ENCODE results near the gene ZFAND3. TPM values are rescaled to one million over a fixed set of nuclear protein-coding genes. Genes with fewer than 3 reads are reported as not detected.

ZFAND3 gene
- total RNA-seq, 1 donor from 2014 or later, result 66.9 TPM

- Mint-ChIP-seq H3K4me1 (ENCODE audit: unreplicated experiment) (peaks cover 22% of the 10 kb centered on the region), H3K27me3 (no peaks in the 10 kb centered on the region), H3K4me3 (no peak overlapping the region), H3K27ac (no peak overlapping the region), H3K9me3 (no peaks in the 10 kb centered on the region), H3K36me3 (peaks cover 27% of the 10 kb centered on the region)
- DNase-seq (ENCODE audit: extremely low spot score, unreplicated experiment), result no peak
- TF ChIP-seq CTCF (conservative IDR thresholded peaks at IDR 0.05), result no peak
Measured at GRCh38 chr6:37831457-37831856, 11.9 kb downstream of the ZFAND3 start.

- Mint-ChIP-seq H3K4me3 (no peak overlapping the region), H3K4me1 (ENCODE audit: unreplicated experiment) (peaks cover 11% of the 10 kb centered on the region), H3K9me3 (no peaks in the 10 kb centered on the region), H3K27ac (no peak overlapping the region), H3K36me3 (peaks cover 44% of the 10 kb centered on the region), H3K27me3 (no peaks in the 10 kb centered on the region)
- no peak for DNase-seq (ENCODE audit: extremely low spot score, unreplicated experiment)
- no peak for TF ChIP-seq CTCF (conservative IDR thresholded peaks at IDR 0.05)
Measured at GRCh38 chr6:37835923-37836322, 16.4 kb downstream of the ZFAND3 start.

GRCh38 chr6:37838219-37838921 lies 18.8 kb downstream of the ZFAND3 start:
- no peak overlapping the region for H3K27ac Mint-ChIP-seq

GRCh38 chr6:37840143-37840939 lies 20.8 kb downstream of the ZFAND3 start:
- Mint-ChIP-seq H3K4me1 (ENCODE audit: unreplicated experiment) (peaks cover 12% of the 10 kb centered on the region), H3K4me3 (no peak overlapping the region), H3K27ac (no peak overlapping the region), H3K36me3 (peaks cover 25% of the 10 kb centered on the region), H3K9me3 (no peaks in the 10 kb centered on the region), H3K27me3 (no peaks in the 10 kb centered on the region)
- no peak for TF ChIP-seq CTCF (conservative IDR thresholded peaks at IDR 0.05)
- DNase-seq (ENCODE audit: extremely low spot score, unreplicated experiment), result no peak

More at GRCh38 chr6:37838219-37838921, 18.8 kb downstream of the ZFAND3 start:
- H3K36me3 Mint-ChIP-seq, result peaks cover 31% of the 10 kb centered on the region
- no peaks in the 10 kb centered on the region for H3K9me3 Mint-ChIP-seq
- no peaks in the 10 kb centered on the region for H3K27me3 Mint-ChIP-seq
- no peak for TF ChIP-seq CTCF (conservative IDR thresholded peaks at IDR 0.05)
- no peak overlapping the region for H3K4me3 Mint-ChIP-seq
- H3K4me1 Mint-ChIP-seq (ENCODE audit: unreplicated experiment), result peaks cover 8% of the 10 kb centered on the region
- no peak for DNase-seq (ENCODE audit: extremely low spot score, unreplicated experiment)

- Mint-ChIP-seq H3K4me3 (no peak overlapping the region), H3K27ac (no peak overlapping the region), H3K36me3 (peaks cover 21% of the 10 kb centered on the region), H3K27me3 (no peaks in the 10 kb centered on the region), H3K9me3 (no peaks in the 10 kb centered on the region), H3K4me1 (ENCODE audit: unreplicated experiment) (peaks cover 18% of the 10 kb centered on the region)
- TF ChIP-seq CTCF (conservative IDR thresholded peaks at IDR 0.05), result no peak
- no peak for DNase-seq (ENCODE audit: extremely low spot score, unreplicated experiment)
Measured at GRCh38 chr6:37840940-37841300, 21.4 kb downstream of the ZFAND3 start.

Data from type B pancreatic cell (in vitro differentiated cells).